Measurements from ENCODE around the gene ZFAND2B. TPM values are rescaled to one million over a fixed set of nuclear protein-coding genes. Genes with fewer than 3 reads are reported as not detected.
A peak's percentile ranks its signal among the peaks of the same experiment; 100 is the strongest.

ZFAND2B gene
- total RNA-seq, 1 experiment from 2014 or later, result 19.5 TPM

GRCh38 chr2:219171231-219171651, 35.3 kb upstream of the ZFAND2B start:
- Mint-ChIP-seq H3K27ac (peak overlapping the region; percentile 88), H3K27me3 (ENCODE audit: low read depth) (no peaks in the 10 kb centered on the region), H3K4me1 (peaks cover 9% of the 10 kb centered on the region; the same call in 1 of the 2 replicates), H3K36me3 (peaks cover 7% of the 10 kb centered on the region; the same call in 1 of the 2 replicates), H3K9me3 (no peaks in the 10 kb centered on the region), H3K4me3 (no peak overlapping the region)
- DNase-seq (ENCODE audit: low spot score) (peak; percentile 23), ATAC-seq (peak; percentile 74)
- ChIA-PET CTCF (interaction anchor here (0.8 to 4.0 kb wide), 15 partner anchors 8 to 180 kb away, joined by 3 to 15 read pairs (median 4); partner anchors contain the start of genes GLB1L, STK16 and ZFAND2B), POLR2A (no interaction called here)
- TF ChIP-seq, protein P1, sequence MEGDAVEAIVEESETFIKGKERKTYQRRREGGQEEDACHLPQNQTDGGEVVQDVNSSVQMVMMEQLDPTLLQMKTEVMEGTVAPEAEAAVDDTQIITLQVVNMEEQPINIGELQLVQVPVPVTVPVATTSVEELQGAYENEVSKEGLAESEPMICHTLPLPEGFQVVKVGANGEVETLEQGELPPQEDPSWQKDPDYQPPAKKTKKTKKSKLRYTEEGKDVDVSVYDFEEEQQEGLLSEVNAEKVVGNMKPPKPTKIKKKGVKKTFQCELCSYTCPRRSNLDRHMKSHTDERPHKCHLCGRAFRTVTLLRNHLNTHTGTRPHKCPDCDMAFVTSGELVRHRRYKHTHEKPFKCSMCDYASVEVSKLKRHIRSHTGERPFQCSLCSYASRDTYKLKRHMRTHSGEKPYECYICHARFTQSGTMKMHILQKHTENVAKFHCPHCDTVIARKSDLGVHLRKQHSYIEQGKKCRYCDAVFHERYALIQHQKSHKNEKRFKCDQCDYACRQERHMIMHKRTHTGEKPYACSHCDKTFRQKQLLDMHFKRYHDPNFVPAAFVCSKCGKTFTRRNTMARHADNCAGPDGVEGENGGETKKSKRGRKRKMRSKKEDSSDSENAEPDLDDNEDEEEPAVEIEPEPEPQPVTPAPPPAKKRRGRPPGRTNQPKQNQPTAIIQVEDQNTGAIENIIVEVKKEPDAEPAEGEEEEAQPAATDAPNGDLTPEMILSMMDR (IDR thresholded peaks at IDR 0.05), result peak; percentile 46; the same call in 1 of the 2 replicates
- TF ChIP-seq KAT7 (CRISPR knock-in tag; IDR thresholded peaks at IDR 0.05; ENCODE audit: borderline replicate concordance), result no peak

DNA sequence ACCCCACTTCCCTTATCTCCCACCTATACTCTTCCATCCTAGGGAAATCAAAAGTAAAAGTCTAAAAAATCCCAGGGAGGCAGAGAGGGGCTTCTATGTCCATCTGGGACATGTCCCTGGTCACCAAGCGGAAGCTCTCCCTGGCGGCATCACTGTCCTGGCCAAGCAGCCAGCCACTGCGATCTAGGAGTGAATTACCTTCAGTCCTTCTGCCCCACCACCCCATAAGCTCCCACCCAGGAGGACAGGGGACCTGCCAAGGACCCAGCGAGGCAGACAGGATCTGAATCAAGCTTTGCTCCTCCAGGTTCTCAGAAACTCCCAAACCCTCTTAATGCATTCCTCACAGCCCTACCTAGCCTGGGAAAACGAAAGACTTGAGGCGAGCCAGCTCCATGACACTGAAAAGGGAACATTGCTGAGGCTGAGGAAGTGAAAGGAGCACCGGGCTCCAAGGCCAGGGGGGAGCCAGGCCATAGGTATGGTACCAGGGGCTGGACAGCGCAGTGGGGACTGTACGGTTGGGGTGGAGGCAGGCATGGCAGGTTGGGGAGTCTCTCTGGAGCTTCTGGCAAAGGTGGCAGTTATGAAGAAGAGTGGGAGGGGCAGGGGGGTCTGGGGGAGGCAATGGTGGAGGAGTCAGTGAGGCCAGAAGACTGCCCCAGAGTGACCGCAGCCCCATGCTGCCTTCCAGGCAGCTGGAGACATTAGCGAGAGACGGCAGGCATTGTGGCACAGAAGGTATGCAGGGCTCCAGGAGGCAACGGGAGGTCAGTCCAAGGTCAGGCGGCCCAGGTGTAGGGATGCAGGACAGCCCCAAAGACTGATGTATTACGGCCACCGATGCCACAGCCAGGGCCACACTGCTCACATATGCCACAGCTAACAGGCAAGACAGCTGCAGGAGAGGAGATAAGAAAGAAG, 34.1 kb upstream of the ZFAND2B start:
- CTCF ChIA-PET, result interaction anchor here (0.5 to 4.0 kb wide), 9 partner anchors 10 to 857 kb away, joined by 3 to 15 read pairs (median 4); partner anchors contain the start of genes ABCB6 and ZFAND2B
- H3K36me3 Mint-ChIP-seq, result peaks cover 7% of the 10 kb centered on the region; the same call in 1 of the 2 replicates
- no peak for TF ChIP-seq ZNF423 (CRISPR knock-in tag; IDR thresholded peaks at IDR 0.05)
- TF ChIP-seq RELA (CRISPR knock-in tag; IDR thresholded peaks at IDR 0.05; ENCODE audit: borderline replicate concordance), result no peak
- TF ChIP-seq SP1 (CRISPR knock-in tag; conservative IDR thresholded peaks at IDR 0.05), result no peak
- TF ChIP-seq IRF2 (CRISPR knock-in tag; IDR thresholded peaks at IDR 0.05; ENCODE audit: borderline replicate concordance, low read depth), result no peak
- no peak for TF ChIP-seq ETV6 (CRISPR knock-in tag; IDR thresholded peaks at IDR 0.05)
- no peak for TF ChIP-seq NR1H2 (CRISPR knock-in tag; IDR thresholded peaks at IDR 0.05)
- POLR2A ChIA-PET, result interaction anchor here (0.5 kb wide), 1 partner anchor 288 kb away, joined by 3 read pairs; no protein-coding TSS in a partner anchor
- H3K27me3 Mint-ChIP-seq (ENCODE audit: low read depth), result no peaks in the 10 kb centered on the region
- H3K27ac Mint-ChIP-seq, result no peak overlapping the region
- ATAC-seq (no peak), DNase-seq (ENCODE audit: low spot score) (no peak)
- no peaks in the 10 kb centered on the region for H3K9me3 Mint-ChIP-seq
- H3K4me1 Mint-ChIP-seq, result peaks cover 14% of the 10 kb centered on the region
- no peak overlapping the region for H3K4me3 Mint-ChIP-seq

DNA sequence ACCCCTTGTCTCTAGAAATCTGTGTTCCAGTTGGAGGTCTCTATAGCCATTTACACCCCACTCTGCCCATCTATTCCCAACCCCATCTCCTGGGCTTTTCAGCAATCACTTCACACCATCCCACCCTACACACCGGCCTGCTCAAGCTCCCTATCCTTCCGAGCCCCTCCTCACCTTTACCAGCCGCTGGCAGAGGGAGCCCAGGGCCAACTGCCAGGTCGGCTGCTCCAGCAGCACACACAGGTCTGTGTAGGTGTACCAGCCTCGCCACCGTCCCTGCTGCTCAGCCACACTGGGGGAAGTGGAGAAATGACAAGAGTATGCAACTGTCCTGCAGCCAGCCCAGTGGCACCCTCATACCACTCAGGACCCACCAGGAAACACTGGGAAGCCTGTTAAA, 33.4 kb upstream of the ZFAND2B start:
- no peaks in the 10 kb centered on the region for H3K9me3 Mint-ChIP-seq
- no peak overlapping the region for H3K27ac Mint-ChIP-seq
- DNase-seq (ENCODE audit: low spot score) (no peak), ATAC-seq (no peak)
- ChIA-PET POLR2A (interaction anchor here (0.5 kb wide), 1 partner anchor 288 kb away, joined by 3 read pairs; no protein-coding TSS in a partner anchor), CTCF (interaction anchor here (0.5 to 4.0 kb wide), 3 partner anchors 46 to 858 kb away, joined by 3 to 15 read pairs (median 4); partner anchors contain the start of gene ABCB6)
- H3K36me3 Mint-ChIP-seq, result peaks cover 7% of the 10 kb centered on the region; the same call in 1 of the 2 replicates
- H3K4me3 Mint-ChIP-seq, result no peak overlapping the region
- H3K27me3 Mint-ChIP-seq (ENCODE audit: low read depth), result no peaks in the 10 kb centered on the region
- TF ChIP-seq ZNF219 (CRISPR knock-in tag; IDR thresholded peaks at IDR 0.05; ENCODE audit: borderline replicate concordance) (no peak), CREB1 (CRISPR knock-in tag; IDR thresholded peaks at IDR 0.05) (no peak), NFYB (CRISPR knock-in tag; conservative IDR thresholded peaks at IDR 0.05; ENCODE audit: low read depth) (no peak), IRF1 (CRISPR knock-in tag; IDR thresholded peaks at IDR 0.05) (no peak)
- TF ChIP-seq, protein P2, sequence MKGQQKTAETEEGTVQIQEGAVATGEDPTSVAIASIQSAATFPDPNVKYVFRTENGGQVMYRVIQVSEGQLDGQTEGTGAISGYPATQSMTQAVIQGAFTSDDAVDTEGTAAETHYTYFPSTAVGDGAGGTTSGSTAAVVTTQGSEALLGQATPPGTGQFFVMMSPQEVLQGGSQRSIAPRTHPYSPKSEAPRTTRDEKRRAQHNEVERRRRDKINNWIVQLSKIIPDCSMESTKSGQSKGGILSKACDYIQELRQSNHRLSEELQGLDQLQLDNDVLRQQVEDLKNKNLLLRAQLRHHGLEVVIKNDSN (CRISPR knock-in tag; IDR thresholded peaks at IDR 0.05), result no peak
- H3K4me1 Mint-ChIP-seq, result peaks cover 15% of the 10 kb centered on the region

DNA sequence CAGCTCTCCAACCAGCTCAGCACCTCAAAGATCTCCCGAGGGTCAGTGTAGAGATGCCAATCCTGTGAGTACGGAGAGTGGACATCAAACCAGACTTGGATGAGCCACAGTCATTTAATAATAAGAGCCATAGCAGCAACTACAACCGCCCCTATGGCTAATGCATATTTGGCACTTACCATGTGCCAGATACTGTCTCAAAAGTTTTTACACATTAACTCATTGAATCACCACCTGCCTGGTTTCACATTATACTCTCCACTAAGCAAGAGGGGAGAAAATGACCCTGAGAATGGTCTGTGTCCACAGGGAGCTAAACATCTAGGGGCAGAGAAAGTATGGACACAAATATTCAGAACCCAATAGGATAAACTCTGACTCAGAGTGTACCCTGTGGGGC, 32.4 kb upstream of the ZFAND2B start:
- no peak for ATAC-seq
- Mint-ChIP-seq H3K4me3 (peak overlapping the region; percentile 16; the same call in 1 of the 2 replicates), H3K36me3 (peaks cover 7% of the 10 kb centered on the region; the same call in 1 of the 2 replicates), H3K27ac (no peak overlapping the region), H3K4me1 (peaks cover 20% of the 10 kb centered on the region), H3K9me3 (no peaks in the 10 kb centered on the region), H3K27me3 (ENCODE audit: low read depth) (no peaks in the 10 kb centered on the region)
- POLR2A ChIA-PET, result no interaction called here
- CTCF ChIA-PET, result interaction anchor here (0.9 kb wide), 1 partner anchor 144 kb away, joined by 3 read pairs; no protein-coding TSS in a partner anchor
- no peak for DNase-seq (ENCODE audit: low spot score)
- TF ChIP-seq OVOL2 (CRISPR knock-in tag; IDR thresholded peaks at IDR 0.05; ENCODE audit: borderline replicate concordance) (no peak), STAT6 (CRISPR knock-in tag; conservative IDR thresholded peaks at IDR 0.05; ENCODE audit: low read depth) (no peak), GTF2I (CRISPR knock-in tag; conservative IDR thresholded peaks at IDR 0.05) (no peak), ZNF121 (CRISPR knock-in tag; IDR thresholded peaks at IDR 0.05) (no peak), NFATC4 (CRISPR knock-in tag; IDR thresholded peaks at IDR 0.05) (no peak), ZMAT4 (CRISPR knock-in tag; IDR thresholded peaks at IDR 0.05) (no peak), ZBTB21 (CRISPR knock-in tag; IDR thresholded peaks at IDR 0.05; ENCODE audit: borderline replicate concordance) (no peak), MXD4 (CRISPR knock-in tag; IDR thresholded peaks at IDR 0.05; ENCODE audit: borderline replicate concordance) (no peak), PRRX2 (CRISPR knock-in tag; IDR thresholded peaks at IDR 0.05) (no peak)
